K562 (cell line): ENCODE measurements around the gene APP.

Experiments used
- CTCFL ChIP-seq: IDR thresholded peaks from 2 replicates; pipeline ENCODE4 v1.6.1; 2011; ENCODE audit warnings: borderline replicate concordance, low read depth, mild to moderate bottlenecking, moderate library complexity, low read length; ENCODE audit not compliant: insufficient read depth, poor library complexity, severe bottlenecking
- FOXA1 ChIP-seq: fragments of 450-650 bp; IDR thresholded peaks from 2 replicates; pipeline ENCODE4 v1.6.1; 2016; ENCODE audit warnings: mild to moderate bottlenecking, borderline replicate concordance
- RAD21 ChIP-seq, 2 experiments: fragments of 250-450 bp in 1 of 2; fragments of 450-650 bp in 1 of 2; sonication (Bioruptor Pico) in 1 of 2; formaldehyde crosslinking in 1 of 2; IDR thresholded peaks in 1 of 2; conservative IDR thresholded peaks in 1 of 2; 2 replicates each; pipeline versions ENCODE4 v1.4.0 to v1.8.0; 2020 to 2022; ENCODE audit warnings: mild to moderate bottlenecking in 2 of 2, moderate library complexity in 1 of 2
- YY1 ChIP-seq, 3 experiments: IDR thresholded peaks; 2 replicates each; pipeline ENCODE4 v1.6.1; 2011; ENCODE audit warnings: low read length in 2 of 3, mild to moderate bottlenecking in 2 of 3, moderate library complexity in 2 of 3, borderline replicate concordance in 1 of 3, control low read depth in 1 of 3, low read depth in 1 of 3; ENCODE audit not compliant: insufficient read depth in 3 of 3, insufficient replicate concordance in 2 of 3, control insufficient read depth in 1 of 3, insufficient read length in 1 of 3; ENCODE audit errors: extremely low read depth in 1 of 3

GRCh38 chr21:25949701-25950100, 220.9 kb downstream of the APP start:
- TF ChIP-seq CTCFL (no peak), YY1 (IDR thresholded peaks at IDR 0.05; ENCODE audit: borderline replicate concordance in 1 of 3, control insufficient read depth in 1 of 3, extremely low read depth in 1 of 3, insufficient read depth in 3 of 3, insufficient read length in 1 of 3, insufficient replicate concordance in 2 of 3, low read depth in 1 of 3, low read length in 2 of 3) (no peak), FOXA1 (no peak), RAD21 (CRISPR knock-in tag; conservative IDR thresholded peaks at IDR 0.05 in 1 of 2, IDR thresholded peaks at IDR 0.05 in 1 of 2) (no peak)
